ENCODE data around the gene ST3GAL3.

- no peak for TF ChIP-seq POLR2AphosphoS5 (IDR thresholded peaks at IDR 0.05)
- TF ChIP-seq EP300 (IDR thresholded peaks at IDR 0.05): no peak
- TF ChIP-seq POLR2A (IDR thresholded peaks at IDR 0.05): no peak
Measured at GRCh38 chr1:43978264-43978550, 270.9 kb downstream of the ST3GAL3 start.
